Measurements from ENCODE around the gene ANKRD23. TPM values are rescaled to one million over a fixed set of nuclear protein-coding genes. Genes with fewer than 3 reads are reported as not detected.

ANKRD23 gene
- total and polyA plus RNA-seq, 7 donors = 0.69 to 5.5 (median 3.8) TPM; not detected in 1

- peaks cover 45 to 62% (median 53%) of the 10 kb centered on the region in 4 donors for H3K36me3 ChIP-seq
- H3K9me3 ChIP-seq = no peaks in the 10 kb centered on the region
- TF ChIP-seq EP300 (IDR thresholded peaks at IDR 0.05) = no peak
- WGBS, 2 donors = 92 to 94% methylated on average over 17 of the region's 17 CpGs
- peak; percentile 68 for DNase-seq
- peak overlapping the region in 3 of 4 donors; percentile 92 to 100 (median 92) for H3K27ac ChIP-seq
- H3K4me3 ChIP-seq = no peak overlapping the region
- no peaks in the 10 kb centered on the region for H3K27me3 ChIP-seq
- peaks cover 0 to 84% (median 78%) of the 10 kb centered on the region in 4 donors for H3K4me1 ChIP-seq
- intact Hi-C loops (cut with DNase I) = loop anchor here (10.0 kb wide), 1 partner anchor 326 kb away; the partner anchor contains the start of gene ARID5A
Measured at GRCh38 chr2:96861074-96861473, 17.3 kb upstream of the ANKRD23 start.

GRCh38 chr2:96860065-96861029 is 16.5 kb upstream of the ANKRD23 start:
- no peak overlapping the region for H3K4me3 ChIP-seq
- H3K27ac ChIP-seq = peak overlapping the region; percentile 87 to 100 (median 92)
- peak; percentile 5 to 50 (median 28) for TF ChIP-seq POLR2AphosphoS5 (IDR thresholded peaks at IDR 0.05)
- no peak for TF ChIP-seq POLR2A (IDR thresholded peaks at IDR 0.05)
- no peak for TF ChIP-seq EP300 (IDR thresholded peaks at IDR 0.05)
- no peak for TF ChIP-seq CTCF (IDR thresholded peaks at IDR 0.05)
- intact Hi-C loops (cut with DNase I) = loop anchor here (10.0 kb wide), 1 partner anchor 326 kb away; the partner anchor contains the start of gene ARID5A
- DNase-seq = peak; percentile 75
- peaks cover 41 to 55% (median 46%) of the 10 kb centered on the region in 4 donors for H3K36me3 ChIP-seq
- 82 to 83% methylated on average over 38 of the region's 38 CpGs for WGBS, 2 donors
- H3K9me3 ChIP-seq = no peaks in the 10 kb centered on the region
- H3K4me1 ChIP-seq = peaks cover 0 to 79% (median 71%) of the 10 kb centered on the region in 4 donors
- H3K27me3 ChIP-seq = no peaks in the 10 kb centered on the region

- TF ChIP-seq EP300 (IDR thresholded peaks at IDR 0.05) (no peak), POLR2AphosphoS5 (IDR thresholded peaks at IDR 0.05) (no peak), CTCF (IDR thresholded peaks at IDR 0.05) (no peak), POLR2A (IDR thresholded peaks at IDR 0.05) (no peak)
- H3K4me3 ChIP-seq = no peak overlapping the region
- H3K27ac ChIP-seq = peak overlapping the region; percentile 87 to 100 (median 92)
- intact Hi-C loops (cut with DNase I) = loop anchor here (5.0 to 10.0 kb wide), 4 partner anchors 42 to 325 kb away; partner anchors contain the start of genes ANKRD36, ARID5A, CNNM3 and CNNM4
- no peak for DNase-seq
- H3K9me3 ChIP-seq = no peaks in the 10 kb centered on the region
- H3K27me3 ChIP-seq = no peaks in the 10 kb centered on the region
- peaks cover 0 to 73% (median 65%) of the 10 kb centered on the region in 4 donors for H3K4me1 ChIP-seq
- H3K36me3 ChIP-seq = peaks cover 34 to 48% (median 39%) of the 10 kb centered on the region in 4 donors
- WGBS, 2 donors = 44 to 56% methylated on average over 4 of the region's 4 CpGs
Measured at GRCh38 chr2:96859681-96860064, 15.9 kb upstream of the ANKRD23 start.

- peak overlapping the region in 3 of 4 donors; percentile 69 to 85 (median 78) for H3K4me3 ChIP-seq
- TF ChIP-seq EP300 (IDR thresholded peaks at IDR 0.05) (no peak), CTCF (IDR thresholded peaks at IDR 0.05) (no peak), POLR2A (IDR thresholded peaks at IDR 0.05) (no peak), POLR2AphosphoS5 (IDR thresholded peaks at IDR 0.05) (peak in 3 of 4 donors; percentile 0 to 29 (median 20))
- H3K27ac ChIP-seq = peak overlapping the region; percentile 87 to 100 (median 92)
- peaks cover 0 to 68% (median 61%) of the 10 kb centered on the region in 4 donors for H3K4me1 ChIP-seq
- H3K36me3 ChIP-seq = peaks cover 29 to 46% (median 35%) of the 10 kb centered on the region in 4 donors
- no peaks in the 10 kb centered on the region for H3K9me3 ChIP-seq
- intact Hi-C loops (cut with DNase I) = loop anchor here (5.0 kb wide), 3 partner anchors 42 to 253 kb away; partner anchors contain the start of genes ANKRD36, CNNM3 and CNNM4
- WGBS, 2 donors = 73% methylated on average over 11 of the region's 11 CpGs
- peak; percentile 85 for DNase-seq
- H3K27me3 ChIP-seq = no peaks in the 10 kb centered on the region
Measured at GRCh38 chr2:96859099-96859649, 15.4 kb upstream of the ANKRD23 start.

All from sigmoid colon (tissue), 7 donors.